ENCODE data around the gene PDE9A. TPM values are rescaled to one million over a fixed set of nuclear protein-coding genes. Genes with fewer than 3 reads are reported as not detected.

PDE9A gene
- total and polyA plus RNA-seq, 2 of the 4 experiments (the other 2 are of a cell fraction): 0.89 to 0.90 TPM

GRCh38 chr21:42705346-42705745 lies 51.9 kb downstream of the PDE9A start:
- Histone ChIP-seq H4K8ac (ENCODE audit: low read depth in 2 of 2, low read length in 2 of 2) (no peak overlapping the region), H3K36me3 (ENCODE audit: control insufficient read depth, insufficient read depth, low read length) (no peaks in the 10 kb centered on the region), H2BK15ac (ENCODE audit: low read depth, low read length) (no peak overlapping the region), H3K9me1 (ENCODE audit: insufficient read depth, low read length) (no peaks in the 10 kb centered on the region), H2BK20ac (ENCODE audit: low read depth, low read length) (no peak overlapping the region), H3K4ac (ENCODE audit: low read depth, low read length) (no peak overlapping the region), H4K91ac (ENCODE audit: insufficient read depth, low read depth, low read length) (no peak overlapping the region), H2AK5ac (ENCODE audit: low read depth, low read length) (no peak overlapping the region), H3K23ac (ENCODE audit: low read depth, low read length) (no peak overlapping the region), H3K27ac (ENCODE audit: insufficient read depth, low read length) (no peak overlapping the region), H3K4me2 (ENCODE audit: low read depth, low read length) (no peak overlapping the region), H2AFZ (replicated peaks; ENCODE audit: low read length, poor library complexity) (no peak overlapping the region), H3K4me3 (ENCODE audit: insufficient read depth, low read depth, low read length) (no peak overlapping the region), H3K4me1 (ENCODE audit: control insufficient read depth, insufficient read depth, low read length) (no peaks in the 10 kb centered on the region), H3K27me3 (ENCODE audit: control insufficient read depth, insufficient read depth, low read length) (no peaks in the 10 kb centered on the region), H3K9me3 (ENCODE audit: control insufficient read depth, insufficient read depth, low read length) (peaks cover 1% of the 10 kb centered on the region; the same call in 1 of the 2 replicates), H3K18ac (ENCODE audit: low read depth, low read length) (no peak overlapping the region), H3K79me1 (ENCODE audit: low read depth in 1 of 2, low read length in 2 of 2) (no peaks in the 10 kb centered on the region), H2BK120ac (ENCODE audit: low read depth, low read length) (no peak overlapping the region), H3K9ac (ENCODE audit: low read depth, low read length) (no peak overlapping the region), H2AK9ac (replicated peaks; ENCODE audit: low read depth, low read length, poor library complexity) (no peak overlapping the region), H4K5ac (ENCODE audit: low read depth, low read length) (no peak overlapping the region), H3K56ac (ENCODE audit: extremely low read depth, insufficient read depth, low read length) (no peak overlapping the region), H3K14ac (replicated peaks; ENCODE audit: low read depth, low read length) (no peak overlapping the region), H4K20me1 (ENCODE audit: insufficient read depth, low read length) (no peaks in the 10 kb centered on the region), H2BK5ac (ENCODE audit: low read depth, low read length, poor library complexity, severe bottlenecking) (no peak overlapping the region)
- no TSS peak for BruUV-seq (replicated peaks)
- POLR2A ChIA-PET (ENCODE audit: unreplicated experiment): no interaction called here
- CTCF ChIA-PET: no interaction called here
- ATAC-seq (ENCODE audit: low read depth) (no peak), DNase-seq (no peak)
- intact Hi-C loops (cut with micrococcal nuclease) (no loop called here), in situ Hi-C loops (cut with MboI; ENCODE audit: low sequenced_read_pairs) (no loop called here), dilution Hi-C loops (cut with HindIII; ENCODE audit: low sequenced_read_pairs, unreplicated experiment) (no loop called here)
- TF ChIP-seq MAFK (IDR thresholded peaks at IDR 0.05; ENCODE audit: low read depth, low read length): no peak
- no peak for TF ChIP-seq RCOR1 (IDR thresholded peaks at IDR 0.05; ENCODE audit: insufficient replicate concordance, low read length)
- no peak for TF ChIP-seq MAZ (IDR thresholded peaks at IDR 0.05; ENCODE audit: borderline replicate concordance, low read depth, low read length)
- no peak for TF ChIP-seq RAD21 (IDR thresholded peaks at IDR 0.05; ENCODE audit: low read length)
- no peak for TF ChIP-seq FOS (IDR thresholded peaks at IDR 0.05; ENCODE audit: low read depth, low read length)
- no peak for TF ChIP-seq CEBPB (IDR thresholded peaks at IDR 0.05; ENCODE audit: low read depth, low read length)
- no peak for TF ChIP-seq MXI1 (IDR thresholded peaks at IDR 0.05; ENCODE audit: borderline replicate concordance, low read depth, low read length)
- TF ChIP-seq SMC3 (IDR thresholded peaks at IDR 0.05; ENCODE audit: low read depth, low read length): no peak
- no peak for TF ChIP-seq ELK1 (IDR thresholded peaks at IDR 0.05; ENCODE audit: borderline replicate concordance, low read depth, low read length)
- no peak for TF ChIP-seq CHD1 (IDR thresholded peaks at IDR 0.05; ENCODE audit: low read depth, low read length)
- no peak for TF ChIP-seq CTCF (conservative IDR thresholded peaks at IDR 0.05; ENCODE audit: low read depth, low read length)
- no peak for TF ChIP-seq USF2 (IDR thresholded peaks at IDR 0.05; ENCODE audit: low read depth, low read length)
- no peak for TF ChIP-seq BHLHE40 (IDR thresholded peaks at IDR 0.05; ENCODE audit: low read depth, low read length)
- TF ChIP-seq NFE2L2 (IDR thresholded peaks at IDR 0.05; ENCODE audit: low read depth, low read length): no peak
- no peak for TF ChIP-seq POLR2A (IDR thresholded peaks at IDR 0.05; ENCODE audit: low read depth, low read length)
- no peak for TF ChIP-seq RFX5 (IDR thresholded peaks at IDR 0.05; ENCODE audit: low read depth, low read length)
- WGBS, 2 experiments (ENCODE audit: extremely low coverage in 2 of 2, insufficient read length in 1 of 2): 87% methylated on average over 6 of the region's 19 CpGs; no CpG with 5 or more reads in 1 of the 2 experiments
